Loucy (cell line): ENCODE measurements around the gene RNF224.

Experiments
- H2AFZ ChIP-seq: fragments of 200-600 bp; sonication (generic); 2 replicates; pipeline ENCODE4 v1.6.0; 2016; ENCODE audit warnings: antibody characterized with exemption, mild to moderate bottlenecking, low read length, moderate library complexity
- H3F3A ChIP-seq: fragments of 200-600 bp; 2 replicates; pipeline ENCODE4 v1.6.0; 2016; ENCODE audit warnings: antibody characterized with exemption, low read depth, mild to moderate bottlenecking
- H3K27me3 ChIP-seq: fragments of 200-600 bp; sonication (generic); 2 replicates; pipeline ENCODE4 v1.6.1; 2014; ENCODE audit warnings: low read length, mild to moderate bottlenecking; ENCODE audit not compliant: insufficient read depth, poor library complexity, severe bottlenecking
- H3K36me3 ChIP-seq: fragments of 200-600 bp; sonication (generic); 2 replicates; pipeline ENCODE4 v1.6.1; 2016; ENCODE audit warnings: low read length; ENCODE audit not compliant: insufficient read depth
- H3K4me1 ChIP-seq: fragments of 200-600 bp; sonication (generic); 2 replicates; pipeline ENCODE4 v1.5.1; 2014; ENCODE audit warnings: low read length, mild to moderate bottlenecking; ENCODE audit not compliant: insufficient read depth, poor library complexity, severe bottlenecking
- H3K4me2 ChIP-seq: fragments of 200-600 bp; sonication (generic); 2 replicates; pipeline ENCODE4 v1.6.0; 2014; ENCODE audit warnings: antibody characterized with exemption, low read length, low read depth, mild to moderate bottlenecking; ENCODE audit not compliant: poor library complexity, severe bottlenecking
- H3K4me3 ChIP-seq: fragments of 200-600 bp; sonication (generic); 2 replicates; pipeline ENCODE4 v1.5.1; 2014; ENCODE audit warnings: low read length, mild to moderate bottlenecking, mixed read lengths; ENCODE audit not compliant: poor library complexity, severe bottlenecking
- H3K79me2 ChIP-seq: fragments of 200-600 bp; sonication (generic); 2 replicates; pipeline ENCODE4 v1.6.1; 2014; ENCODE audit warnings: low read length; ENCODE audit not compliant: insufficient read depth
- H3K9ac ChIP-seq: fragments of 200-600 bp; sonication (generic); 2 replicates; pipeline ENCODE4 v1.6.0; 2014; ENCODE audit warnings: mild to moderate bottlenecking, low read depth, low read length, moderate library complexity; ENCODE audit not compliant: poor library complexity, severe bottlenecking
- H3K9me2 ChIP-seq: fragments of 200-600 bp; sonication (generic); replicated peaks from 2 replicates; pipeline ENCODE4 v1.6.1; 2016; ENCODE audit warnings: low read depth, low read length, mixed read lengths
- H3K9me3 ChIP-seq: fragments of 200-600 bp; sonication (generic); 2 replicates; pipeline ENCODE4 v1.6.1; 2014; ENCODE audit warnings: mild to moderate bottlenecking, antibody characterized with exemption, low read length, low read depth; ENCODE audit not compliant: insufficient read depth
- H4K20me1 ChIP-seq: fragments of 200-600 bp; sonication (generic); 2 replicates; pipeline ENCODE4 v1.6.0; 2014; ENCODE audit warnings: antibody characterized with exemption, low read length, mild to moderate bottlenecking; ENCODE audit not compliant: insufficient read depth, poor library complexity, severe bottlenecking
- EZH2phosphoT487 ChIP-seq: fragments of 200-600 bp; IDR thresholded peaks from 2 replicates; pipeline ENCODE4 v1.6.1; 2018; ENCODE audit warnings: antibody characterized with exemption, mild to moderate bottlenecking, moderate library complexity, borderline replicate concordance
- TF ChIP-seq, protein P1 (sequence below): fragments of 200-600 bp; sonication (generic); conservative IDR thresholded peaks from 2 replicates; pipeline ENCODE4 v1.5.1; 2014; ENCODE audit warnings: mild to moderate bottlenecking, antibody characterized with exemption, low read length

RNF224 gene

DNA sequence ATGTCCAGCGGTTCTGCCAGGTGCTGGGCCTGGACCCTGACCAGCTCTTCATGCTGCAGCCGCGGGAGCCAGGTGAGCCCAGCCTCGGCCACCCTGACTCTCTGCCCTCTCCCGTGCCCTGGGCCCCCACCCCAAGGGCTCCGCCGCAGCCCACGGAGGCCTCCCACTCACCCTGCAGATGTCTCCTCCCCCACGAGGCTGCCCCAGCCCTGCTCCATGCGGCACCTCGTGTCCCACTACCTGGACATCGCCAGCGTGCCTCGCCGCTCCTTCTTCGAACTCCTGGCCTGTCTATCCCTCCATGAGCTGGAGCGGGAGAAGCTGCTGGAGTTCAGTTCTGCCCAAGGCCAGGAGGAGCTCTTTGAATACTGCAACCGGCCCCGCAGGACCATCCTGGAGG is 12.7 kb upstream of the RNF224 start:
- no peaks in the 10 kb centered on the region for H3K4me1 ChIP-seq
- no peaks in the 10 kb centered on the region for H3K36me3 ChIP-seq
- TF ChIP-seq, protein P1, sequence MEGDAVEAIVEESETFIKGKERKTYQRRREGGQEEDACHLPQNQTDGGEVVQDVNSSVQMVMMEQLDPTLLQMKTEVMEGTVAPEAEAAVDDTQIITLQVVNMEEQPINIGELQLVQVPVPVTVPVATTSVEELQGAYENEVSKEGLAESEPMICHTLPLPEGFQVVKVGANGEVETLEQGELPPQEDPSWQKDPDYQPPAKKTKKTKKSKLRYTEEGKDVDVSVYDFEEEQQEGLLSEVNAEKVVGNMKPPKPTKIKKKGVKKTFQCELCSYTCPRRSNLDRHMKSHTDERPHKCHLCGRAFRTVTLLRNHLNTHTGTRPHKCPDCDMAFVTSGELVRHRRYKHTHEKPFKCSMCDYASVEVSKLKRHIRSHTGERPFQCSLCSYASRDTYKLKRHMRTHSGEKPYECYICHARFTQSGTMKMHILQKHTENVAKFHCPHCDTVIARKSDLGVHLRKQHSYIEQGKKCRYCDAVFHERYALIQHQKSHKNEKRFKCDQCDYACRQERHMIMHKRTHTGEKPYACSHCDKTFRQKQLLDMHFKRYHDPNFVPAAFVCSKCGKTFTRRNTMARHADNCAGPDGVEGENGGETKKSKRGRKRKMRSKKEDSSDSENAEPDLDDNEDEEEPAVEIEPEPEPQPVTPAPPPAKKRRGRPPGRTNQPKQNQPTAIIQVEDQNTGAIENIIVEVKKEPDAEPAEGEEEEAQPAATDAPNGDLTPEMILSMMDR, result no peak
- no peak for TF ChIP-seq EZH2phosphoT487
- no peak overlapping the region for H2AFZ ChIP-seq
- no peaks in the 10 kb centered on the region for H3K27me3 ChIP-seq
- no peaks in the 10 kb centered on the region for H3K9me3 ChIP-seq
- H4K20me1 ChIP-seq, result no peaks in the 10 kb centered on the region
- no peak overlapping the region for H3K4me2 ChIP-seq
- no peaks in the 10 kb centered on the region for H3F3A ChIP-seq
- H3K4me3 ChIP-seq, result no peak overlapping the region
- H3K79me2 ChIP-seq, result no peaks in the 10 kb centered on the region
- no peak overlapping the region for H3K9ac ChIP-seq
- H3K9me2 ChIP-seq, result no peaks in the 10 kb centered on the region

GRCh38 chr9:137215196-137215986 is 11.9 kb upstream of the RNF224 start:
- Histone ChIP-seq H3K4me3 (no peak overlapping the region), H4K20me1 (no peaks in the 10 kb centered on the region), H2AFZ (no peak overlapping the region), H3K9ac (no peak overlapping the region), H3K27me3 (no peaks in the 10 kb centered on the region), H3K9me3 (no peaks in the 10 kb centered on the region), H3K4me2 (no peak overlapping the region), H3K79me2 (no peaks in the 10 kb centered on the region), H3K36me3 (no peaks in the 10 kb centered on the region), H3K4me1 (no peaks in the 10 kb centered on the region), H3F3A (no peaks in the 10 kb centered on the region), H3K9me2 (no peaks in the 10 kb centered on the region)
- TF ChIP-seq, protein P1, result no peak
- TF ChIP-seq EZH2phosphoT487, result no peak

GRCh38 chr9:137216188-137216965 is 10.9 kb upstream of the RNF224 start:
- no peaks in the 10 kb centered on the region for H3K27me3 ChIP-seq
- H3K79me2 ChIP-seq, result no peaks in the 10 kb centered on the region
- no peaks in the 10 kb centered on the region for H4K20me1 ChIP-seq
- no peaks in the 10 kb centered on the region for H3K36me3 ChIP-seq
- no peaks in the 10 kb centered on the region for H3K9me2 ChIP-seq
- TF ChIP-seq, protein P1, result no peak
- no peak for TF ChIP-seq EZH2phosphoT487
- H3K4me2 ChIP-seq, result no peak overlapping the region
- H3K9me3 ChIP-seq, result no peaks in the 10 kb centered on the region
- no peak overlapping the region for H2AFZ ChIP-seq
- no peaks in the 10 kb centered on the region for H3F3A ChIP-seq
- H3K9ac ChIP-seq, result no peak overlapping the region
- no peaks in the 10 kb centered on the region for H3K4me1 ChIP-seq
- no peak overlapping the region for H3K4me3 ChIP-seq
